Measurements from ENCODE around the gene CPLANE2. TPM values are rescaled to one million over a fixed set of nuclear protein-coding genes. Genes with fewer than 3 reads are reported as not detected.

The CPLANE2 gene
- total RNA-seq, 1 donor from 2014 or later: 5.8 TPM

DNA sequence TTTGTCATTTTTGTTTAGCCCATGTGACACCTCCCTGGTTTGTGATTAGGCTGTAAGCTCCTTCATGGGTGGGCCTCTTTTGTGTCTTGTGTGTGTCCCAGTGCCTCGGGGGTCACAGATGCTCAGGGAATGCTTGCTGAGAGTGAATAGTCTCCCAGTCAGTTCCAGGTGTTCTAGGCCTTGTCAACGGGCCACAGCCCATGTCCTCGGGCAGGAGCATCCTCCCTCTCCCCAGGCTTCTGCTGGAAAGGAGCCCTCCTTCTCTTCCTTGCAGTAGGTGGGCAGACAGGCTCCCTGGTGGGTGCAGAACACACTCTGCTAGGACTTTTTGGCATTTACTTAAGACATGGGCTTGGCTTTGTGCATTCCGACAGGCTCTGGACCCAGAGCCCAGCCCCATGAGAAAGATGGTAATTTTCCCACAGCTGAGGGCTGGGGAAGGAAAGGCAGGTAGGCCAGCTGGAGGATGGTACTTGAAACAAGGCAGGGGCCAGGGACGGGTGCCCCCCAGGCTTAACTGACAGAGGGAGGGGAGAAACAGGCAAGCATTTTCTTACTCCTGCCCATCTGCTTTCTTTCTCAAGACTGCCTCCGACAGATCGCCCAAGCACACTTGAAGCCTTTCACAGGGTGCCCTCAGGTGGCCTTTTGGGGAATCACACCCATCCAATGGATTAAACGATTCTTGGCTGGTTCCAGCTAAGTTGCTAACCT lies 7.1 kb upstream of the CPLANE2 start:
- peak; percentile 7 for FAIRE-seq
- no peaks in the 10 kb centered on the region for H3K27me3 ChIP-seq (ENCODE audit: control insufficient read depth, insufficient read depth, low read length)
- no peak overlapping the region for H3K4me3 ChIP-seq (ENCODE audit: low read depth, low read length)
- TF ChIP-seq, protein P1, sequence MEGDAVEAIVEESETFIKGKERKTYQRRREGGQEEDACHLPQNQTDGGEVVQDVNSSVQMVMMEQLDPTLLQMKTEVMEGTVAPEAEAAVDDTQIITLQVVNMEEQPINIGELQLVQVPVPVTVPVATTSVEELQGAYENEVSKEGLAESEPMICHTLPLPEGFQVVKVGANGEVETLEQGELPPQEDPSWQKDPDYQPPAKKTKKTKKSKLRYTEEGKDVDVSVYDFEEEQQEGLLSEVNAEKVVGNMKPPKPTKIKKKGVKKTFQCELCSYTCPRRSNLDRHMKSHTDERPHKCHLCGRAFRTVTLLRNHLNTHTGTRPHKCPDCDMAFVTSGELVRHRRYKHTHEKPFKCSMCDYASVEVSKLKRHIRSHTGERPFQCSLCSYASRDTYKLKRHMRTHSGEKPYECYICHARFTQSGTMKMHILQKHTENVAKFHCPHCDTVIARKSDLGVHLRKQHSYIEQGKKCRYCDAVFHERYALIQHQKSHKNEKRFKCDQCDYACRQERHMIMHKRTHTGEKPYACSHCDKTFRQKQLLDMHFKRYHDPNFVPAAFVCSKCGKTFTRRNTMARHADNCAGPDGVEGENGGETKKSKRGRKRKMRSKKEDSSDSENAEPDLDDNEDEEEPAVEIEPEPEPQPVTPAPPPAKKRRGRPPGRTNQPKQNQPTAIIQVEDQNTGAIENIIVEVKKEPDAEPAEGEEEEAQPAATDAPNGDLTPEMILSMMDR (IDR thresholded peaks at IDR 0.05; ENCODE audit: insufficient read depth, low read length, severe bottlenecking): peak; percentile 86
- peaks cover 3% of the 10 kb centered on the region for H3K36me3 ChIP-seq (ENCODE audit: control insufficient read depth, insufficient read depth, low read length)
- DNase-seq (ENCODE audit: low read depth): peak; percentile 72

DNA sequence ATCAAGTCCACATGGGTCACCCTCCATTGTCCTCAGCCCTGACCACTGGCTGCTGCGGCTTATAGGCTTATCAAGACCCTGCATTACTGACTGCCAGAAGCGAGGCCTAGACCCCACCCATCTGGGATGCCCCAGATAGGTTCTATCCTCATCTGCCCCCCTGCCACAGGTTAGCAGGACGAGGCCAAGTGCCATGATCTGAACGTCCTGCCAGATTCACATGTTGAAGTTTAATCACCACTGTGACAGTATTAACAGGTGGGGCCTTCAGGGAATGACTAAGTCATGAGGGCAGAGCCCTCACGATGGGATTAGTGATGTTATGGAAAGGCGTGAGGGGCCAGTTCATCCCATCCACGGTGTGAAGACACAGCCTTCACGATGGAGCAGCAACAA lies 6.2 kb upstream of the CPLANE2 start:
- H3K4me3 ChIP-seq (ENCODE audit: low read depth, low read length): no peak overlapping the region
- TF ChIP-seq, protein P1 (IDR thresholded peaks at IDR 0.05; ENCODE audit: insufficient read depth, low read length, severe bottlenecking): no peak
- H3K27me3 ChIP-seq (ENCODE audit: control insufficient read depth, insufficient read depth, low read length): no peaks in the 10 kb centered on the region
- H3K36me3 ChIP-seq (ENCODE audit: control insufficient read depth, insufficient read depth, low read length): peaks cover 3% of the 10 kb centered on the region
- peak; percentile 58 for FAIRE-seq
- DNase-seq (ENCODE audit: low read depth): no peak

DNA sequence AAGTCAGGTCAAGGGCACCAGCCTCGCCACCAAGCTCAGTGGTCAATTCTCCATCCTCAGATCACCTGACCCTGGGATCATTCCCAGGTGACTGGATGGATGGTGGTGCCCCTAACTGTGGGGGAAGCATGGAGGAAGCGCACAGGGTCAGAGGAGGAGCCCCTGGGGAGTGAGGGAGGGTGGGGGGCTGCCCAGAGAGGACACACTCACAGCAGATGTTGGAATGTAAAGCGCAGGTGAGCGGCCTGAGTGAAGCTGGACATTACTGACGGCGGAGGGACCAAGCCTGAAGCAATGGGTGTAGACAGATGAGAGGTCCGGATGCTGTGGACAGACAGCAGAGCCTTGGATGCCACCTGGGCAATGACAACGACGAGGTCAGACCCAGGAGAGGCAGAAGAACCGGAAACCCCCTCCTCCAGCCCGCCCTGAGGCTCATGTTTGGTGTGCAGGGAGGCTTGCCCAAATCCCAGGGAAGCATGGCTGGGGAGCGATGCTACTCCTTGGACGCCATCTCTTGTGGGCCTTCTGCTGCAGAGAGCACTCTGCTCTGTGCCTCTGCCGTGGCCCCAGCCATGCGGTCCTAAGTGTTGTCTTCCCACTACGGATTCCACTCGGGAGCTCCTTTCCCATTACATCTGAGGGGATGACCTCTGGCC lies 5.7 kb upstream of the CPLANE2 start:
- FAIRE-seq (peak; percentile 88), DNase-seq (ENCODE audit: low read depth) (no peak)
- Histone ChIP-seq H3K27me3 (ENCODE audit: control insufficient read depth, insufficient read depth, low read length) (no peaks in the 10 kb centered on the region), H3K4me3 (ENCODE audit: low read depth, low read length) (no peak overlapping the region), H3K36me3 (ENCODE audit: control insufficient read depth, insufficient read depth, low read length) (peaks cover 3% of the 10 kb centered on the region)
- TF ChIP-seq, protein P1 (IDR thresholded peaks at IDR 0.05; ENCODE audit: insufficient read depth, low read length, severe bottlenecking): no peak

DNA sequence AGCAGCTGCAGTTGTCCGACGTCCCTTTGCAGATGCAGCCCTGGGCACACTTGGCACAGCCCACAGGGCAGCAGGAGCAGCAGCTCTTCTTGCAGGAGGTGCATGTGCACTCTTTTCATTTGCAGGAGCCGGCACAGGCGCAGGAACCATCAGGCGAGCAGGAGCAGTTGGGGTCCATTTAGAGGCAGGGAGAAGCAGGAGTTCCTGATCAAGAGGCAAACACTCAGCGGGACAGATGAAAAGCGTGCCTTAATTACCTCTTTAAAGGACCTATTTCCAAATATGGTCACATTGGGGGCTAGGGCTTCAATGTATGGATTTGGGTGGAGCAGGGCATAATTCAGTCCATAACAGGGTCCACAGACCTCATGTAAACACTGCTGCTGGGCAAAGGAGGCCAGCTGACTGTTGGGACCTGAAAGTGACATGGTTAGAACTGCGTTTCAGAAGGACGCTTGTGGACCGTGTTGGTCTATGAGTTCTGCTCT lies 4.3 kb upstream of the CPLANE2 start:
- Histone ChIP-seq H3K36me3 (ENCODE audit: control insufficient read depth, insufficient read depth, low read length) (no peaks in the 10 kb centered on the region), H3K27me3 (ENCODE audit: control insufficient read depth, insufficient read depth, low read length) (no peaks in the 10 kb centered on the region), H3K4me3 (ENCODE audit: low read depth, low read length) (no peak overlapping the region)
- no peak for DNase-seq (ENCODE audit: low read depth)
- no peak for FAIRE-seq
- TF ChIP-seq, protein P1 (IDR thresholded peaks at IDR 0.05; ENCODE audit: insufficient read depth, low read length, severe bottlenecking): no peak

DNA sequence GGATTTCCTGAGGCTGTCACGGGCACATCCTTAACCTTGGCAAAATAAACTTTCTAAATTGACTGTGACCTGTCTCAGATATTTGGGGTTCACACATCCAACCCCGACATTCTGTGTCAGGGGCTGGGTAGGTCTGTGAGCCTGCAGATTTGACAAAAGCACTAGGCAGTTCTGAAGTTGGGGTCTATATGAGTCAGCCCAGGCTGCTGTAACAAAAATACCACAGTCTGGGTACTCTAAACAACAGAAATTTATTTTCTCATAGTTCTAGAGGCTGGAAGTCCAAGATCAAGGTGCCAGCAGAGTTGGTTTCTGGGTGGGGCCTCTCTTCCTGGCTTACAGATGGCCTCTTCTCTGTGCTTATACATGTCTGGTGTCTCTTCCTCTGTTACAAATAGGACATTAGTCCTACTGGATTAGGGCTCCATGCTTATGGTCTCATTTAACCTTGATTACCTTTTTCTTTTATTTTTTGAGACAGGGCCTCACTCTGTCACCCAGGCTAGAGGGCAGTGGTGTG lies 3.0 kb upstream of the CPLANE2 start:
- DNase-seq (ENCODE audit: low read depth): no peak
- TF ChIP-seq, protein P1 (IDR thresholded peaks at IDR 0.05; ENCODE audit: insufficient read depth, low read length, severe bottlenecking): no peak
- Histone ChIP-seq H3K36me3 (ENCODE audit: control insufficient read depth, insufficient read depth, low read length) (no peaks in the 10 kb centered on the region), H3K27me3 (ENCODE audit: control insufficient read depth, insufficient read depth, low read length) (no peaks in the 10 kb centered on the region), H3K4me3 (ENCODE audit: low read depth, low read length) (no peak overlapping the region)
- no peak for FAIRE-seq
